HG02623 (cell line): ENCODE results near the gene ANAPC13.
A peak's percentile ranks its signal among the peaks of the same experiment; 100 is the strongest.

Source experiments
- ATAC-seq: cut with Tn5 transposase; IDR thresholded peaks from one replicate; pipeline ENCODE4 v1.9.1; 2021; ENCODE audit warnings: moderate library complexity; ENCODE audit not compliant: unreplicated experiment

The ANAPC13 gene, protein sequence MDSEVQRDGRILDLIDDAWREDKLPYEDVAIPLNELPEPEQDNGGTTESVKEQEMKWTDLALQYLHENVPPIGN

DNA sequence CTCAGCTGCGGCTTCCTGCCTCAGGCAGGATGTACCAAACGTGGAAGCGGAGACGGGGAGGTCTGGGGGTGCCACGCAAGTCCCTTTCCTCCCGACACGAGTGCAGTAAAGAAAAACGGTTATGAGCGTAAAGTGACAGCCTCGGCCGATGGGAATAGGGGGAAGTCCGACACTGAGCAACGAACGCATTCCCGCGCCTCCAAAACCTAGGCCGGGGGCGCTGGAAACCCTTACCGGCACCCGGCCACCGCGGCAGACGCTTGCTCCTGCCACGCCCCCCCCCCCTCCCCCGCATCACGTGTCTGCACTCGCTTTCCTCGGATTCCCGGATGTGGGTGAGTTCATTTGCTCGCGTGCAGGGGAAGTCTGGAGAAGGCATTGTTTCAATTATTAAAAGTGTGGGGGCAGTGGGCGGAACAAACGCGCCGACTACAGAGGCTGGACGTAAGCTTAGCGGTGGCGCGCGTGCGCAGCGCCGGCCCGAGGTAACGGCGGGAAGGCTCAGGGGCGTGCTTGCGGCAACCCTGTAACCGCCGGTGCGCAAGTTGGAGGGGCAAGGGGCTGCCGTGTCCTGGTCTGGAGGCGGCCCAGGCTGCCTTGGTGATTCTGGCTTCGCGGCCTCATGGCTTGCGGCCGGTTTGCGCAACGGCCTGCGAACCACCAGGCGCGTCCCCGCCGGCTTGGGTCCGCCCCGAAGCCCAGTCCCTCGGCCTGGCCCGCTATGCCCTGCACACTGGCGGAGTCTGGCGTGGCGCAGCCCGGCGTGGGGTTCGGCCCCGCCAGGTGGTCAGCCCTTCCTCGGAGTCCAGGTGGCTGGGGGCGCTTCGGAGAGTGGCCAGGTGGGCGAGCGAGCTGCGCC lies at the start of gene ANAPC13, which contains the start of gene CEP63:
Gene ANAPC13, minus strand, starts transcription at position 268 of the 859 bp plus-strand sequence. CDS start 3,081 bp downstream, outside the sequence.
Gene CEP63, plus strand, starts transcription at position 340 of the 859 bp plus-strand sequence. CDS start 9,264 bp downstream, outside the sequence.
- ATAC-seq, result peak; percentile 76

DNA sequence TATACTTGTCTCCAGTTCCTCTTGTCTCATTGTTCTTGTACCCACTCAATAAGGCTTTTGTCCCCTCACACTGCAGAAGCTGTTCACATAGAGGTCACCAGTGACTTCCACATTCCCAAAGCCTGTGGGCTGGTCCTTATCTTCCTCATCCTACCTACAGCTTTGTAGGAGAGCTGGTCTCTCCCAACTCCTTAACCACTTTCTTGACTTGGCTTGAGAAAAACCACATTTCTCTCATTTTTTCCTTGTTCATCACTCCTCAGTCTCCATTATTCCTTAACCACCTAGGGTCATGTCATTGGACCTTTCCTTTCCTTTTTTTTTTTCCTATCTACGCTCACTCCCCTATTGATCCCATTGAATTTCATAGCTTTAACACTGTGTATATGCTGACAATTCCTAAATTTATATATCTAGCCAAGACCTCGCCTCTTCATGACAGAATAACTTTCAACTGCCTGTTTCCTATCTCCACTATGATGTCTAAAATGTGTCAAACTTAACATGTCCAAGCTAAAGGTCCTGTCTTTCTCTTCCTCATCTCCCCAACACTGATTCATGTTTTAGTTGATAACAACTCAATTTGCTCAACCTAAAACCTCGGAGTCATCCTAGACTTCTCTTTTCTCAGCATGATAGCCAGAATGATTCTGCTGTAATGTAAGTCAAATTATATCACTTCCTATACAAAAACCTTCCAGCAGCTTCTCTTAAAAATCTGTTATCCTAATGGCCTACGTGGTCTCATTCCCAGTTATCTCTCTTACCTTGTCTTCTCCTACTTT lies 49.6 kb upstream of the ANAPC13 start:
- no peak for ATAC-seq

DNA sequence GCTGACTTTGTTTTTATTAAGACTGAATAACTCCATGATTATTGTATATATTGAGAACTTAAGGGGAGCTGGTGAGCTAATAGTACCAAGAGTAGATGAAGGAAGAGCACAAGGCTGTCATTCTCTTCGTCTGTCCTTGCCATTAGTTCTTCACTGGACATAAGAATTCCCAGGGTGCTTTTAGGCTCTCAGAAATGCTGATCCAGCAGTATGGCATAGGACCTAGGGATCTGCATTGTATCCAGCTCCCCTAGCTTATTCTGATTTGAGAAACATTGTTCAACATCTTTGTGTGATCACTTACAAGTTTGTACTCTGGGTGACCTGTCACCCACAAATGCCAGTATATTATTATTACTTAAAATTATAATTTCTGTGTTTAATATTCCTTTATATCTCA lies 47.7 kb upstream of the ANAPC13 start:
- no peak for ATAC-seq

DNA sequence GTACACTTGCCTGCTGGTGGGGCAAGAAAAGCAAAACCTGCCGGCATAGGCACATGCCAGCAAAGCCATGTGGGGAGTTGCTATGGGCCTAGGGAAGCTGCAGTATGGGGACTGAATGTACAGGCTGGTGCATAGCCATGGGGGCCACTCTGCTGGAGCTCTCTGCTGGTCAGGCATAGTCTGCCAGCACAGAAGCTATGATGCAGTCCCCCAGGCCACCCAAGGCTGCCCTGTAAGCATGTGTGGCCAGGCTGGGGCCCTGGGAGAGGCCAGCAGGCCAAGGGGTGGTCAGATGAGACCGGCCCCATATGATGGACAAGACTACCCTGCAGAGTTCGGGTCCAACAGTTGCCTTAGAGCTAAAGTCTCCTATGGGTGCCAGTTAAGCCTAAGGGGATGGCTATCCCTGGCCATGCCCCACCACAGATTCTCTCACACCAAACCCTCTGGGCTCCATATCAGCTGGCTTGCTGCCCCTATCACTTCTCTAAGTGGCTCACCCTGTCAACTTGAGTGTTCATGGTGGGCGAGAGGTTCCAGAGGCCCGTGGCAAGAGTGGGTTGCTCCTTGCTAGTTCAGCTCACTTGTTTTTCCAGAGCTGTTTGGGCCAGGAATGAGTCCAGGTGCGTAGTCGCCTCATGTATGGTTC lies 41.9 kb upstream of the ANAPC13 start:
- no peak for ATAC-seq

DNA sequence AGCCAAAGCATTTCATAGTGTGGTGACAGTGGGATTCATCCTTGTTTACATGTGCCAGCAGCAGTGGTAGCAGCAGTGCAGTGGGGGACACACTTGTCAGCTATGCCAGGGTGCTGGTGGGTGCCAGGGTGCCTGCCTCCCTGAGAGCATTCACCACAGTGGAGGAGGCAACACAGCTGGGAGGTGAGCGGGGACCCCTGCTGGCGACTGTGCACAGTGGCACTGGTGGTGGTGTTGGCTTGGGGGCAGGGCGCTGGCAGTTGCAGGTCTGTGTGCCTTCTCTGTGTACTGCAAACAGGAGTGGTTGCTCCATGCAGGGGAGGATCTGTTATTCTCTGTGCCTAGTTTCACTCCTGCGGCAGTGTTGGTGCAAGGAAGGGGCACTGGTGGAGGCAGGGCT lies 41.3 kb upstream of the ANAPC13 start:
- no peak for ATAC-seq

DNA sequence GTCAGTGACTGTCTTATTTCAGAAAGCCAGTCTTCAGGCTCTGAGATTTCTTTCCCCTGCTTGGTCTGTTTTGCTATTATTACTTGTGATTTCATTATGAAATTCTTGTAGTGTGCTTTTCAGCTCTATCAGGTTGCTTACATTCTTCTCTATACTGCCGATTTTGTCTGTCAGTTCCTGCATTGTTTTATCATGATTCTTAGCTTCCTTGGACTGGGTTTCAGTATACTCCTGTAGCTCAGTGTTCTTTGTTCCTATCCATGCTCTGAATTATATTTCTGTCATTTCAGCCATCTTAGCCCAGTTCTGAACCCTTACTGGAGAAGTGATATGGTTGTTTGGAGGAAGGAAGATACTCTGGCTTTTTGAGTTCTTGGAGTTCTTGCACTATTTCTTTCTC lies 40.5 kb upstream of the ANAPC13 start:
- ATAC-seq, result no peak

DNA sequence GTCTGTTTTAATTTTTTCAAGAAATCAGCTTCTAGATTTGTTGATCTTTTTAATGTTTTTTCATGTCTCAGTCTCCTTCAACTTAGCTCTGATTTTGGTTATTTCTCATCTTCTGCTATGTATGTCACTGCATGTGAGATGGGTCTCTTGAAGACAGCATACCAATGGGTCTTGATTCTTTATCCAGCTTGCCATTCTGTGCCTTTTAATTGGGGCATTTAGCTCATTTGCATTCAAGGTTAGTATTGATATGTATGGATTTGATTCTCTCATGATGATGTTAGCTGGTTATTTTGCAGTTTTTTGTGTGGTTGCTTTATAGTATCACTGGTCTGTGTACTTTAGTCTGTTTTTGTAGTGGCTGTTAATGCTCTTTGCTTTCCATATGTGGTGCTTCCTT lies 39.5 kb upstream of the ANAPC13 start:
- no peak for ATAC-seq

DNA sequence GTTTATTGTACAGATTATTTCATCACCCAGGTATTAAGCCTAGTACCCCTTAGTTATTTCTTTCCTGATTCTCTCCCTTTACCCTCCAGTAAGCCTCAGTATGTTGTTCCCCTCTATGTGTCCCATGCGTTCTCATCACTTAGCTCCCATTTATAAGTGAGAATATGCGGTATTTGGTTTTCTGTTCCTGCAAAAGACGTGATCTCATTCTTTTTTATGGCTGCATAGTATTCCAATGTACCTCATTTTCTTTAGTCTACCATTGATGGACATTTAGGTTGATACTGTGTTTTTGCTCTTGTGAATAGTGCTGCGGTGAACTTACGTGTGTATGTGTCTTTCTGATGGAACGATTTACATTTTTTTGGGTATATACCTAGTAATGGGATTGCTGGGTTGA lies 36.8 kb upstream of the ANAPC13 start:
- no peak for ATAC-seq

DNA sequence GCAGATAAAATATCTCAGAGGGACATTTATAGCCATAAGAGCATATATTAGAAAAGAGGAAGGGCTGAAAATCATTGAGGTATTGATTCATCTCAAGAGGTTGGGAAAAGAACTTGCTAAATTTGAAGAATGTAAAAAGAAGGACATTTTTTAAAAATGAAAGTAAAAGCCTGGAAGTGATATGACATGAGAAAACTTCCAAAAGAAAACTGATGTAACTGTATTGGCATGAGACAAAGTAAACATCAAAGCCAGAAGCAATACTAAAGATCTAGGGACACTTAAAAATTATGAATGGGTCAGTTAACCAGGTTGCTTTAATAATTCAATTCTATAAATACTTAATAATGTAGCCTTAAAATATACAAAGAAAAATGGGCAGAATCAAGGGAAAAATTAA lies 32.0 kb upstream of the ANAPC13 start:
- no peak for ATAC-seq

DNA sequence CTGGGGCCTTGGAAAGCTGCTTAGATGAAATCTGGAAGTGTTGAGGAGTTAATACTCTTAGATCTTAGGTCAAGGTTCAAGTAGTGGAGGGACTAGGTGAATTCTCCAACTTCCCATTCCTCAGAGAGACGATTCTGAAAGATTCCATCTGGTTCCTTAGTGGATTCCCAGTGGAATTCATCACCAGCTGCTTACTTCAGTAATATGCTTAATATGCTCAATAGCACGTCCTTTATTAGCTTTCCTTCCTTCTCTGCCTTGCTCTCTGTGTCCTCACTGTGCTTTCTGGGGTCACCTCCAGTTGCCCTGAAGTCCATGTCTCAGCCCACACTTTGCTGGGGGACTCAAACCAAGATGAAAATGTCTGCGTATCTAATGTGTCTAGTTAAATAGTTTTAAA lies 31.1 kb upstream of the ANAPC13 start:
- no peak for ATAC-seq

DNA sequence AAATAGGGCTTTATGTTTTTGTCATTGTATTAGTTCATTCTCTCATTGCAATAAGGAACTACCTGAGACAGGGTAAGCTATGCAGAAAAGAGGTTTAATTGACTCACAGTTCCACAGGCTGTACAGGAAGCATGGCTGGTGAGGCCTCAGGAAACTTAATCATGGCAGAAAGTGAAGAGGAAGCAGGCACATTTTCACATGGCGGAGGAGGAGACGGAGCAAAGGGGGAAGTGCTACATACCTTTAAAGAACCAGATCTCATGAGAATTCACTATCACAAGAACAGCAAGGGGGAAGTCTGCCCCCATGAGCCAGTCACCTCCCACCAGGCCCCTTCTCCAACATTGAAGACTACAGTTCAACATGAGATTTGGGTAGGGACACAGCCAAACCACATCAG lies 25.7 kb upstream of the ANAPC13 start:
- no peak for ATAC-seq

DNA sequence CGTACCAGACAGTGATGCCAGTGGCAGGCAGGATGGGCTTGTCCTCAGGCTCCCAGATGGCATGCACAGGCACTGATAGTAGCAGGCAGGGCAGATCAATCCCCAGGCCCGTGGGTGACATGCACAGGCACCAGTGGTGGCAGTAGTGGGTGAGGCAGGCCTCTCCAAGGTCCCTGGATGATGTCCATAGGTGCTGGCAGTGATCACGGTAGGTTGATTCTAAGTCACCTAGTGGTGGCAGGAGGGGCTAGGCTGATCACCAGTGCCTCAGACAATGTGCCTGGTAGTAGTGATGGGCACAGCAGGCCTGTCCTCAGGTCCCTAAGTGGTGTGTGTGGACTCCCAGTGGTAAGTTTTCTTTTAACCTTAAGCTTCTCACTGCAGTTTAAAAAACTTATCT lies 19.7 kb upstream of the ANAPC13 start:
- ATAC-seq, result no peak

DNA sequence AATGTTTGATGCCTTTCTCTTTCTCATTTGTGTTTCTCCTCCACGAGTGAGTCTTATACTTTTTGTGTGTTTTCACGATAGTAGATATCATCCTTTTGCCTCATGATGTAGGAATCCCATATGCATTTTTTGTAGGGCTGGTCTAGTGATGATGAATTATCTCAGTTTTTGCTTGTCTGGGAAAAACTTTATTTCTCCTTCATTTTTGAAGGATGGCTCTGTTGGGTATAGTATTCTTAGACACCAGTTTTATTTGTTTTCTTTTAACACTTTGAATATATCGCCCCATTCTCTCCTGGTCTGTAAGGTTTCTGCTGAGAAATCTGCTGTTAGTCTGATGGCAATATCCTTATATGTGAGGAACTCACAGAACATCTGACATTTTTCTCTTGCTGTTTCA lies 18.3 kb upstream of the ANAPC13 start:
- ATAC-seq, result no peak

DNA sequence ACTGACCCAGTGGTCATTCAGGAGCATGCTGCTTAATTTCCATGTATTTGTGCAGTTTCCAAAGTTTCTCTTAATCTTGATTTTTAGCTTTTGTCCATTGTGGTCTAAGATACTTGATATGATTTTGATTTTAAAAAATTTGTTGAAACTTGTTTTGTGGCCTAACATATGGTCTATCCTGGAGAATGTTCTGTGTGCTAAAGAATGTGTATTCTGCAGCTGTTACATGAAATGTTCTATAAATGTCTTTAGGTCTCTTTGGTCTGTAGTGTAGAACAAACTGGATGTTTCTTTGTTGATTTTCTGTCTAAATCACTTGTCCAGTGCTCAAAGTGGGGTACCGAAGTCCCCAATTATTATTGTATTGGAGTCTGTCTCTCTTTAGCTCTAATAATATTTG lies 17.5 kb upstream of the ANAPC13 start:
- no peak for ATAC-seq

DNA sequence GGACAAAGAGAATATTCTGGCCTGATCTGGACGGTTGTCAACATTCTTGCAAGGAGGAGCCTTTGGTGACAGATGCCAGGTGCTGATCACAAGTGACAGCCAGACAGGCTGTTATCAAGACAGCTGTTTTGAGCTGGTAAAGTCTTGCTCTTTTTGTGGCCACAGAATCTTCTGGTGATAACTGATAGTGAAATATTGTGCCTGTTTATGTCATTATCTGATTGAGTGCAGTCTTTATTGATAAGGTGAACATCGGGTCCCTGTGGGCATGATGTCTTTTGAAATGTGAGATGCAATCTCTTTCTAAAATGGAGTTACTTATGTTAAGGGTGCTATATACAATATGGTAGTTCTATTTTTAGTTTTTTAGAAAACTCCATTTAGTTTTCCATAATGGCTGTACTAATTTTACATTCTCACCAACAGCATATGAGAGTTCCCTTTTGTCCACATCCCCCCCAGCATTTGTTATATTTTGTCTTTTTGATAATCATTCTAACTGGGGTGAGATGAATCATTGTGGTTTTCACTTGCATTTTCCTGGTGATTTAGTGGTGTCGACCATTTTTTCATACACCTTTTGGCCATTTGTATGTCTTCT lies 10.8 kb upstream of the ANAPC13 start:
- ATAC-seq, result no peak

DNA sequence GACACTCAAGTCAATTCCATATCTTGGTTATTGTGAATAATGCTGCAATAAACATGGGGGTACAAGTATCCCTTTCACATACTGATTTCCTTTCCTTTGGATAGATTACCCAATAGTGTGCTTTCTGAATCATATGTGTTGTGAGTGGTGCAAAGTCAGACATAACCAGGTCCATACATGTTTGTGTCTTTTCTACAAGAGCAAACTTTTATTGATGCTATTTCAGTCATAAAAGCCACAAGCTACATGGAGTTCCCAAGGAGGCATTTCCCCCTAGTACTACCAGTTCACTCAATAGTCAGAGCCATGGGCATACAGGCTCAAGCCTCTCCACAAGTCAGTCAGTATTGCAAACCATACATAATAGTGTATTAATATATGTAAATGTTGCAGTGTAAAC lies 10.2 kb upstream of the ANAPC13 start:
- no peak for ATAC-seq

DNA sequence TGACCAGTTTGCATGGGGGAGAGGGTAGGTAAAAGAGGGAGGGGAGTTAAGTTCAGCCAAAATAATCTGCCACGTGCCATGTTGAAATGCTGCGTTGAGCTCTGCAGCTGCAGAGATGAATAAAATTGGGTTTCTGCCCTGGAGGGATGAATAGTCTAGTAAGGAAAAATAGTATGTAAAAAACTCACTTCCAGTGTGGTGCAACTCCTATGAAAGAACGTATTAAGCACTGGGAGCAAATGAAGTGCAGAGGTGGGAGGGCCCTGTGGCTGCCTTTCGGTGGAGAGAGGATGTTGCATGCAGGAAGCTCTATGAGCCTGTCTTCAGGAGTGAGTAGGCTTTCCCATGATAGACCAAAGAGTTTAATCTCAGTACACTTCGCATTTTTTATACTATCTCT lies 8.7 kb upstream of the ANAPC13 start:
- no peak for ATAC-seq

DNA sequence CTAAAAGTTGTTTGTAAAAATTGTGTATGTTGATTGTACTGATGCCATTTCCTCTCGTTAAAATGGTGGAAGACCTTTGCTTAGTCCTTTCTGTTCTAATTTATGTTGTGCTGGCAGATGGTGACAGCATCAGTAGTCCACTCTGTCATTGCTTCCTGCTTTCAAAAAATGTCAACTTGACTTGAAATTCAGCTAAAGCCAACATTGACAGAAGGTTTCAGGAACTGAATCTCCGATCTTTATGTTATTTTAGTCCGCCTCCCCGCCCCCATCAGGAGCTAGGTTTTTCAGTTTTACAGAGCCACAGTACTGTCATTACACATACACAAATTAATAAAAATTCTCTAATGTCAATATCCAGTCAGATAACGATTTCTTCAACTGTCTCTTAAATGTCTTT lies 1.6 kb upstream of the ANAPC13 start:
- no peak for ATAC-seq

DNA sequence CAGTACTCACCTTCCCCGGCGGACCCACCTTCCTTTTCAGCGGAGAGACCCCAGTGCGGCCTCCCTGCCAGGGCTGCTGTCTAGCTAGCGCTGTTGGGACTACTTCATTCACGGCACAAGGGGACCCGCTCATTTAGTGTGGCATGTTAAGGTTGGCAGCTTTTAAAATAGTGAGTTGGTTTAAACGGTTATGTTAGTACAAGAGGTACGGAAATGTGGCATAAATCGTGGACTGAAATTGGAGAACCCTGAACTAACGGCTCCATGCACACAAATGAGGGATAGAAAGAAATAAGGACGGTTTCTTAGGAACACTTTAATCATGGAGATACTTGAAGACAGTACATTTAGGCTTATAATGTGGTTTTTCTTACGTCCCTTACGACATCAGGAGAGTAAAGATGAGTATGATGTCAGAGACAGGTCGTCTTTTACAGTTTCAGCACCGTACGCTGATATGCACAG lies 824 bp upstream of the ANAPC13 start:
- no peak for ATAC-seq

DNA sequence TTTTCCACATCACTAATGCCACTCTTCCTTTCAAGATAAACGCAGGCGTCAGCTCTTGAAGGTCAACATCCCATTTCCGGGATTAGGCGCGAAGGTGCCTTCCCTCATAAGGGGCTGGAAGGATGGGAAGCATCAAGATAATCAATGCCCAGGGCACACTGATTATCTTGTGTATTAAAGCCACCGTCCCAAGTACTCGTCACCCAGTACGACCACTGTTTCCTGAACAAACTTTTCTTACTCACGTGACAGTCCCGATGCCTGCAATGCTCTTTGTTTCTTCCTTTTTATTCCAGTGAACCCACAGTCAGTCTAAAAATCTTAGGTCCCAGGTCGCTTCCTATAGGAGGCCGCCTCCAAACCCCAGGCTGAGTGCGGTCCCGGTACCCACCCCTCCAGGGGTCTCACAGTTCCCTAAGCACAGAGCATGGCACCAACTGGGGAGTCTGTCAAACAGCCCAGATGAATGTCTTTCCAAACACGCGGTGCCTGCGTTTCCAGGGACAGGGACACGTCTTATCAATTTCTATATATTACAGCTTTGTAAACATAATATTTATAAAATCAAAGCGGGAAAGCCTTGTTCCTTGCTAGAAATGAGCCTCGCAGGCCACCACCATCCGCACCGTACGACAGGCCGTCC lies 589 bp downstream of the ANAPC13 start:
- ATAC-seq, result peak; percentile 5
